Hepatocyte (in vitro differentiated cells): ENCODE results near the gene TPST1. TPM values are rescaled to one million over a fixed set of nuclear protein-coding genes. Genes with fewer than 3 reads are reported as not detected.

Experiments
- DNase-seq: peaks from one replicate; pipeline ENCODE4 v3.0.0-alpha.2; 2016; ENCODE audit warnings: low spot score
- H2AFZ ChIP-seq: fragments of 200-600 bp; sonication (generic); 2 replicates; pipeline ENCODE4 v1.6.0; 2016; ENCODE audit warnings: antibody characterized with exemption, mild to moderate bottlenecking
- H3K27ac ChIP-seq: fragments of 200-600 bp; sonication (generic); 2 replicates; pipeline ENCODE4 v1.5.1; 2016; ENCODE audit warnings: mild to moderate bottlenecking
- H3K27me3 ChIP-seq: fragments of 200-600 bp; sonication (generic); 2 replicates; pipeline ENCODE4 v1.6.1; 2016
- H3K36me3 ChIP-seq: fragments of 200-600 bp; sonication (generic); replicated peaks from 2 replicates; pipeline ENCODE4 v1.5.1; 2016; ENCODE audit warnings: low read depth; ENCODE audit not compliant: insufficient read depth
- H3K4me1 ChIP-seq: fragments of 200-600 bp; sonication (generic); 2 replicates; pipeline ENCODE4 v1.5.1; 2016; ENCODE audit warnings: mild to moderate bottlenecking, moderate library complexity; ENCODE audit not compliant: insufficient read depth
- H3K4me2 ChIP-seq: fragments of 200-600 bp; sonication (generic); 2 replicates; pipeline ENCODE4 v1.6.0; 2016
- H3K4me3 ChIP-seq: fragments of 200-600 bp; sonication (generic); 2 replicates; pipeline ENCODE4 v1.5.1; 2016; ENCODE audit warnings: mild to moderate bottlenecking
- H3K79me2 ChIP-seq: fragments of 200-600 bp; sonication (generic); 2 replicates; pipeline ENCODE4 v1.6.0; 2017; ENCODE audit warnings: mild to moderate bottlenecking
- H3K9me2 ChIP-seq: fragments of 200-600 bp; sonication (generic); replicated peaks from 2 replicates; pipeline ENCODE4 v1.6.0; 2017; ENCODE audit warnings: mild to moderate bottlenecking; ENCODE audit not compliant: insufficient read depth
- H3K9me3 ChIP-seq: fragments of 200-600 bp; sonication (generic); 2 replicates; pipeline ENCODE4 v1.5.1; 2016; ENCODE audit warnings: low read depth, mild to moderate bottlenecking
- H4K20me1 ChIP-seq: fragments of 200-600 bp; sonication (generic); 2 replicates; pipeline ENCODE4 v1.6.0; 2016; ENCODE audit warnings: mild to moderate bottlenecking; ENCODE audit not compliant: insufficient read depth, poor library complexity, severe bottlenecking
- CTCF ChIP-seq: fragments of 200-600 bp; sonication (generic); IDR thresholded peaks from 2 replicates; pipeline ENCODE4 v1.5.1; 2016; ENCODE audit warnings: antibody characterized with exemption, mild to moderate bottlenecking; ENCODE audit not compliant: poor library complexity
- EZH2 ChIP-seq: fragments of 200-600 bp; sonication (generic); IDR thresholded peaks from 2 replicates; pipeline ENCODE4 v1.6.1; 2016; ENCODE audit warnings: antibody characterized with exemption, mild to moderate bottlenecking, borderline replicate concordance
- EZH2phosphoT487 ChIP-seq: fragments of 200-600 bp; sonication (generic); IDR thresholded peaks from one replicate; pipeline ENCODE4 v1.6.1; 2018; ENCODE audit warnings: antibody characterized with exemption, mild to moderate bottlenecking, low read depth, moderate library complexity; ENCODE audit not compliant: unreplicated experiment, severe bottlenecking
- WGBS: methylation state at CpG from one replicate; pipeline ENCODE4 v1.1.6; 2016; ENCODE audit warnings: low lambda C conversion rate; ENCODE audit errors: missing lambda C conversion rate; 5-methylcytosine and 5-hydroxymethylcytosine counted together
- polyA plus RNA-seq: library from polyadenylated mRNA; unstranded; fragments of >200 nt; fragmentation: Nextera tagmentation; extraction: Ambion mirVana; gene quantifications from 2 replicates; pipeline ENCODE4 v1.2.1, GENCODE V29; 2016
- total RNA-seq: library from RNA; depleted of rRNA; stranded (reverse); fragments of >200 nt; gene quantifications from 2 replicates; pipeline ENCODE4 v1.2.3, GENCODE V29; 2014

Gene TPST1
- total and polyA plus RNA-seq, 2 experiments from 2014 or later: 85.2 to 91.2 TPM

- TF ChIP-seq CTCF (no peak), EZH2 (no peak), EZH2phosphoT487 (no peak)
- Histone ChIP-seq H3K4me1 (no peaks in the 10 kb centered on the region), H3K4me3 (no peak overlapping the region), H2AFZ (no peak overlapping the region), H3K9me3 (peaks cover 3% of the 10 kb centered on the region), H3K4me2 (no peak overlapping the region), H3K79me2 (no peaks in the 10 kb centered on the region), H3K27me3 (no peaks in the 10 kb centered on the region), H3K36me3 (no peaks in the 10 kb centered on the region), H4K20me1 (no peaks in the 10 kb centered on the region), H3K27ac (no peak overlapping the region), H3K9me2 (no peaks in the 10 kb centered on the region)
- no peak for DNase-seq
- 96% methylated on average over 41 of the region's 45 CpGs for WGBS
These were observed 171.3 kb downstream of the TPST1 start for GRCh38 chr7:66376264-66376945.

GRCh38 chr7:66377045-66377444 is 171.9 kb downstream of the TPST1 start:
- 100% methylated on average over 19 of the region's 32 CpGs for WGBS
- no peak overlapping the region for H3K27ac ChIP-seq
- no peaks in the 10 kb centered on the region for H3K36me3 ChIP-seq
- no peak overlapping the region for H2AFZ ChIP-seq
- H3K27me3 ChIP-seq: no peaks in the 10 kb centered on the region
- TF ChIP-seq EZH2 (no peak), CTCF (no peak), EZH2phosphoT487 (no peak)
- H4K20me1 ChIP-seq: no peaks in the 10 kb centered on the region
- H3K4me1 ChIP-seq: no peaks in the 10 kb centered on the region
- H3K9me3 ChIP-seq: peaks cover 3% of the 10 kb centered on the region
- no peak overlapping the region for H3K4me3 ChIP-seq
- no peaks in the 10 kb centered on the region for H3K9me2 ChIP-seq
- no peak for DNase-seq
- H3K79me2 ChIP-seq: no peaks in the 10 kb centered on the region
- H3K4me2 ChIP-seq: no peak overlapping the region

GRCh38 chr7:66377714-66378113 is 172.6 kb downstream of the TPST1 start:
- Histone ChIP-seq H3K4me3 (no peak overlapping the region), H3K27me3 (no peaks in the 10 kb centered on the region), H3K27ac (no peak overlapping the region), H2AFZ (no peak overlapping the region), H3K9me2 (no peaks in the 10 kb centered on the region), H3K4me1 (no peaks in the 10 kb centered on the region), H3K9me3 (peaks cover 3% of the 10 kb centered on the region), H3K36me3 (no peaks in the 10 kb centered on the region), H4K20me1 (no peaks in the 10 kb centered on the region), H3K4me2 (no peak overlapping the region), H3K79me2 (no peaks in the 10 kb centered on the region)
- DNase-seq: no peak
- no peak for TF ChIP-seq CTCF
- no peak for TF ChIP-seq EZH2
- no peak for TF ChIP-seq EZH2phosphoT487
- 92% methylated on average over 11 of the region's 11 CpGs for WGBS
